IMR-90 (cell line): Measurements from ENCODE around the gene SLC35G1.

Experiments
- BHLHE40 ChIP-seq: fragments of 150-350 bp; IDR thresholded peaks from 2 replicates; pipeline ENCODE4 v1.6.1; 2016; ENCODE audit warnings: mild to moderate bottlenecking, low read depth, low read length
- CTCF ChIP-seq: conservative IDR thresholded peaks from 2 replicates; pipeline ENCODE4 v1.5.1; 2012; ENCODE audit warnings: mild to moderate bottlenecking, low read depth, low read length, improper control_type of control experiment
- FOS ChIP-seq: fragments of 150-350 bp; IDR thresholded peaks from 2 replicates; pipeline ENCODE4 v1.6.1; 2016; ENCODE audit warnings: low read depth, low read length
- MXI1 ChIP-seq: IDR thresholded peaks from 2 replicates; pipeline ENCODE4 v1.6.1; 2012; ENCODE audit warnings: low read depth, mild to moderate bottlenecking, low read length, moderate library complexity, borderline replicate concordance
- POLR2A ChIP-seq: IDR thresholded peaks from 2 replicates; pipeline ENCODE4 v1.6.1; 2012; ENCODE audit warnings: mild to moderate bottlenecking, low read depth, low read length
- RAD21 ChIP-seq: IDR thresholded peaks from 2 replicates; pipeline ENCODE4 v1.6.1; 2012; ENCODE audit warnings: low read length, improper control_type of control experiment
- RFX5 ChIP-seq: IDR thresholded peaks from 2 replicates; pipeline ENCODE4 v1.8.0; 2012; ENCODE audit warnings: low read depth, mild to moderate bottlenecking, low read length, moderate library complexity

GRCh38 chr10:93861825-93862224 is 32.0 kb upstream of the SLC35G1 start:
- no peak for TF ChIP-seq POLR2A
- TF ChIP-seq CTCF, result no peak
- no peak for TF ChIP-seq RFX5
- no peak for TF ChIP-seq FOS
- TF ChIP-seq MXI1, result no peak
- no peak for TF ChIP-seq RAD21
- no peak for TF ChIP-seq BHLHE40
